HG02678 (cell line): ENCODE measurements around the gene CSKMT.
"Not testable (repeated sequence)": the region's sequence is repeated elsewhere in the genome, so short reads cannot be mapped to it uniquely, and the experiment has no call there.

Experiments used
- ATAC-seq: cut with Tn5 transposase; IDR thresholded peaks from one replicate; pipeline ENCODE4 v1.9.1; 2021; ENCODE audit warnings: mild to moderate bottlenecking, moderate library complexity; ENCODE audit not compliant: unreplicated experiment

CSKMT gene, protein sequence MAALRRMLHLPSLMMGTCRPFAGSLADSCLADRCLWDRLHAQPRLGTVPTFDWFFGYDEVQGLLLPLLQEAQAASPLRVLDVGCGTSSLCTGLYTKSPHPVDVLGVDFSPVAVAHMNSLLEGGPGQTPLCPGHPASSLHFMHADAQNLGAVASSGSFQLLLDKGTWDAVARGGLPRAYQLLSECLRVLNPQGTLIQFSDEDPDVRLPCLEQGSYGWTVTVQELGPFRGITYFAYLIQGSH

DNA sequence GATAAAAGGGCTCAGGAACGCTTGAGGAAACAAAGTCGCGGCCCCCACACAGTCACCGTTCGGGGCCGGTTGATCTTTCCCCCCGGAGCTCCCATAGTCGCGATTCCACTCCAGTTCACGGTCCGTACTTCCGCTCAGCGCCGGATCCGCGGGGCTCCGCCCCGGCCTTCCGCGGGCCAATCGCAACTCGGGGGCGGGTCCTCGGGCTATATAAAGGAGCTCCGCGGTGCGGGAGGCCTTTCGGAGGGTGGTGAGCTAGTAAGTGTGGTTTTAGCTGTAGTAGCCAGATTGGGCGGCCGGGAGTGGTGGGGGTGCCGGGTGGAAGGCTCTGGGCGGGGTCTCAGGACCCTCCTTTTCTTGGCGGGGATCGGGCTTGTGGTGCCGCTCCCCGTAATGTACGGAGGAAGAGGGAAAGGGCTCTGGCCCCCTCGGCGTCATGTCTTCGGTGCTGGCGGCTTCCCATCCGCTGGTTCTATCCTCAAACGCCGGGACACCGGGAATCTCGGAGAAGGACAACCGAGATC is at the start of gene CSKMT, which contains the start of gene C11orf98:
Gene CSKMT (plus strand): TSS at position 238 of the 524 bp plus-strand sequence. CDS start 568 bp downstream, outside the sequence.
Gene C11orf98 (minus strand): TSS at position 136 of the 524 bp plus-strand sequence. CDS start 41 bp downstream, at position 95.
- peak; percentile 89 for ATAC-seq

DNA sequence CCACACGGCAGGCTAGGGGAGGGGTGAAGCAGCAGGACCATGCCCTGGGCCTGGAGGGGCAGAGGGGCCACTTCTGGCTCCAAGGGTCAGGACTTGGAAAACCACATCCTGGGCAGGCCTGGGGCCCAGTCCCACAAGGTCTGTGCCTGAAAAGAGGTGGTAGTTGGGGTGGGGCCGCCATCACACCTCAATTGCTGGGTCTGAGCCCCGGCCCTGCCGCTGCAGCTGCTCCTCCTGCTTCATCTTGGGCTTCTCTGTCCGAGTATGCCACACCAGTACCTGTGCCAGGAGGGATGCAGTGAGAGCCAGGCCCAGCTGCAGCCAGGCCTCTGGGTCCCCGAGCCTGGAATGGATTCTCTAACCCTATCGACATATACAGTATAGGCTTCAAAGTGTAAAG is 49.6 kb upstream of the CSKMT start:
- ATAC-seq, result no peak

DNA sequence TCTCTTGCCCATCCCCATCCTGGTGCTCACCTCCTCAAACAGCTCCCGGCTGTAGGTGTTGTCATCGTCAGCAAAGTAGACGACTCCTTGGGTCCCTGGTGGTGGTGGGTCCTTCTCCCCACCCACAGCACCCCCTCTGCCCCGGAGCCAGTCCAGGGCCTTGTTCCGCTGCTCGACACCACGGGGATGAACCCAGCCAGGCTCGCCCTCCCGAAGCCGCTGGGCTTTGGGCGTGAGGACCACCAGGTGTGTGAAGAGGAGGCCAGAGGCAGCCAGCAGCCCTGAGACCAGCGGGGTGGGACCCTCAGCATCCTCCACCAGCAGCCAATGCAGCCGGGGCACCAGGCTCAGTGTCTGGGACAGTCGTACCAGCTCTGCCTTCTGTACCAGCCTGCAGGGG is 48.2 kb upstream of the CSKMT start:
- not testable (repeated sequence) for ATAC-seq

DNA sequence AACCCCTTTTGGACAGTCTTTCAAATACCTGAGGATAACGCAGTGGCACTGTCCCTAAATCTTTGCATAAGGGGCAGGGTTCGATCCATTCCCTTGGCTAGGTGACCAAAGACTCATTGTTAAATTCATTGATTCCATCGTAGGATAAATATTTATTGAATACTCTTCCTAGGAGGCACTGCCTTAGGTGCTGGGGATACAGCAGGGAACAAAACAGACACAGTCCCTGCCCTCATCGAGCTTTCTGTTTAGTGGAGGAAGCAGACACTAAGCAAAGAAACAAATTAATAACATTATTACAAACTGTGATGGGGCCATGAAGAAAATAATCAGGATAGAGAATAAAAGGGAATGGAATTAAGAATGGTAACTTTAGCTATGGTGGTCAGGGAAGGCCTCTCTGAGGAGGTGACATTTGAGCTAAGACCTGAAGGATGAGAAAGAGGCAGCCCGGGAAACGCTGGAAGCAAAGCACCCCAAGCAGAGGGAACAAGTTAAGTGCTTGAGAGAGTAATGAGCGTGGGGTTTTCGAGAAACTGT is 44.0 kb upstream of the CSKMT start:
- no peak for ATAC-seq

DNA sequence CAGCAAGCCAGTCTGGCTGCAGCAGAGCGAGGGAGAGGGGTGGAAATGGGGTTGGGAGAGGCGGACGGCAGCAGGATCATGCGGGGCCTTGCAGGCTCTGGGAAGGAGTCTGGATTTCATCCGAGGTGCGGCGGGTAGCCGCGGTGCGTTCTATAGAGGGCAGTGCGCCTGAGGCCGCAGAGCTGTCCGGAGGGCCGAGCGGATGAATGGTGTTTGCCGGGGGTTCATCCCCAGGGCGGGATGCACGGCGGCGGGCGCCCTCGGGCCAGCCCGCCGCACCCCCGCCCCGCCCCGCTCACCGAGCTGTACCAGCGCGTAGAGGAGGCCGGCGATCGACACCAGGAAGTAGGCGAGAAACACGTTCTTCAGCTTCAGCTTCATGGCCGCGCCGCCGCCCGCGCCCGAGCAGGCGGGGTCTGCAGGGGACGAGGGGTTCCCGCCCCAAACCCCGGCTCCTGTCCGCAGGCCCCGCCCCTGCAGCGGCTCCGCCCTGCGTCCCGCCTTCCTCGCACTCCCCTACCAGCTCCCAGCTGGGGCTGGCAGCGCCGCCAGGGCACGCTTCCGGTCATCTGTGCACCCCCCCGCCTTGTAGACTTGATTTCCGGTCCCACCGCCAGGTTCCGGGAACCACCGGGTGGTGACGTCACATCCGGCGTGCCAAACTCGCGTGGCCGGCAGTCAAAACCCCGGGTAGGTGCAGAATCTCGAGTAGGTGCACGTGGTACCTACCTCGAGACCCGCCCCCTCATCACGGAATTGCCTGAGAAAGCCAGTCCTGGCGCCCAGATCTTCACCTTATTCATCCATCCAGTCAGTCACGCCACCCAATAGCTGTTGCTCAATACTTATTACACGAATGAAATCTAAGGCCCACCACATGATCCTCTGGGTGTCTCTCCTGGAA is 43.3 kb upstream of the CSKMT start, which contains the start of gene B3GAT3:
Gene B3GAT3 (minus strand): TSS at position 420 of the 904 bp plus-strand sequence. CDS start 39 bp downstream, at position 381.
- ATAC-seq, result peak; percentile 96

DNA sequence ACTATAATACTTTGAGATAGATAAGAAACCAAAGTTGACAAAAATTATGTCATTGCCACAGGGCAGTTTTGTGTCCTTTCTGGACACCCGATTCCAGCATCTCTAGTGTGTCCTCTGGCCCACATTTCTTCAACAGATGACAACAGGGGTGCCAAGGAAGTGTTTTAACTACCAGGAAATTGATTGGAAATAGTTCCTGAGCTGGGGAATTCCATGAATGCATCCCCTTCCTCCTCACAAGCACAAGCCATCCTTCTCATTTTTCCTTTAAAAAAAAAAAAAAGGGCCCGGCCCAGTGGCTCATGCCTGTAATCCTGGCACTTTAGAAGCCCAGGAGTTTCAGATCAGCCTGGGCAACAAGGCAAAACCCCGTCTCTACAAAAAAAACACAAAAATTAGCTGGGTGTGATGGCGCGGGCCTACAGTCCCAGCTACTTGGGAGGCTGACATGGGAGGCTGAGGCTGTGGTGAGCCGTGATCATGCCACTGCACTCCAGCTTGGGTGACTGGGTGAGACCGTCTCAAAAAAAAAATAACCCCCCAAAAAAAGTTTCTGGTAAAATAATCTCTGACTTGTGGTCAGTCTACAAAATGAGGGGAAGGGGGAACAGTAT is 42.5 kb upstream of the CSKMT start:
- no peak for ATAC-seq

DNA sequence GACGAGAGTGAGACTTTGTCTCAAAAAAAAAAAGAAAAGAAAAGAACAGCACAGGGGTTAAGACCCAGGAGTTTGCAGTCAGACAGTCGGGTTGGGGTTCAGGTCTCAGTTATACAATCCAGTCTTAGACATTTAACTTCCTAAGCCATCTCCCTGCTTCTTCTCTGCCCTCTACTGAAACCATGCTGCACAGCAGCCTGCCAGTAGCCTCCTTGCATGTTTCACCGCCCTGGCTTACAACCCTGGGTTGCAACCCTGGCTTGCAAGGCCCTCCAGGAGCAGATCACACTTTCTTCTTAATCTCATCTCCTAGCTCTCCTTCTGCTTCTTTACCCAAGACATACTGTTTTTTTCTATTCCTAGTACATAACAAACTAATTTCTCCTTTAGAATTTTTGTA is 37.4 kb upstream of the CSKMT start:
- ATAC-seq, result no peak

DNA sequence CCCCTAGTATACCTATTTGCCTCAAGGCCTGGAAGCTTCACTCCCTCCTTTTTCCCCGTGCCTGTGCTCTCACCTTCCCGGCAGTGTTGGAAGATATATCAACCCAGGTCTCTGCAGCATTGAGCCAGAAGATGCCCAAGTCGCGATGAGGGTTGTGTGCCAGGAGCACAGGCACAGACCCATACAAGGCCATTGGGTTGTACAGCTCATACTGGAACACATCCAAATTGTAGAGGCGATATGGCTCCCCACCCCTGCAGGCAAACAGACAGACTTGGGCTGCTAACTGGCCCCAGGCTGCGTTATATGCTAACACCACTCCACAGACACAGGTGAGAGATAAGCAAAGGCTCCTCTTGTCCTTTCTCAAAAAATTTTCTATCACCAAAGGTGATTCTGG is 32.6 kb upstream of the CSKMT start:
- no peak for ATAC-seq

DNA sequence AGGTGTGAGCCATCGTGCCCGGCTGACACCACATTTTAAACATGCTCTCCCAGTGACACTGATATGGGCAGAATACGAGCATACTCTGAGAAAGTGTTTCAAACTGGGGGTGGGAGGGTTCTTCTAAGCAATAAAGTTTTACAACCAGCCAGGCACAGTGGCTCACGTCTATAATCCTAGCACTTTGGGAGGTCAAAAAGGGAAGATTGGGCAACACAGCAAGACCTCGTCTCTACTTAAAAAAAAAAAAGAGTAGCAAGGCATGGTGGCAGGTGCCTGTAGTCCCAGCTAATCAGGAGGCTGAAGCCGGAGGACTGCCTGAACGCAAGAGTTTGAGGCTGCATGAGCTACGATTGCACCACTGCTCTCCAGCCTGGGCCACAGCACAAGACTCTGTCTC is 20.9 kb upstream of the CSKMT start:
- ATAC-seq, result no peak

DNA sequence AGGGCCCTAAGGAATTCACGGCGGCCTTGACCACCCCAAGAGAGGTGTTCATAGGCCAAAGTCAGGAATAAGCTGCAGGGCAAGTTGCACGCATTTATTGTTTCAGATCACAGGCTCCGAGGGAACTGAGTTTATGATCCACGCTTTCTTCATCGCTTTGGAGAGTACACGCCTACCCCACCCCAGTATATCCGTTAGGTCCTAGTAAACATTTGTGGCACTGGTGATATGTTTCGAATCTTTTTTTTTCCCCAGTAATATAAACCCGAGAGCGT is 19.5 kb upstream of the CSKMT start:
- no peak for ATAC-seq

DNA sequence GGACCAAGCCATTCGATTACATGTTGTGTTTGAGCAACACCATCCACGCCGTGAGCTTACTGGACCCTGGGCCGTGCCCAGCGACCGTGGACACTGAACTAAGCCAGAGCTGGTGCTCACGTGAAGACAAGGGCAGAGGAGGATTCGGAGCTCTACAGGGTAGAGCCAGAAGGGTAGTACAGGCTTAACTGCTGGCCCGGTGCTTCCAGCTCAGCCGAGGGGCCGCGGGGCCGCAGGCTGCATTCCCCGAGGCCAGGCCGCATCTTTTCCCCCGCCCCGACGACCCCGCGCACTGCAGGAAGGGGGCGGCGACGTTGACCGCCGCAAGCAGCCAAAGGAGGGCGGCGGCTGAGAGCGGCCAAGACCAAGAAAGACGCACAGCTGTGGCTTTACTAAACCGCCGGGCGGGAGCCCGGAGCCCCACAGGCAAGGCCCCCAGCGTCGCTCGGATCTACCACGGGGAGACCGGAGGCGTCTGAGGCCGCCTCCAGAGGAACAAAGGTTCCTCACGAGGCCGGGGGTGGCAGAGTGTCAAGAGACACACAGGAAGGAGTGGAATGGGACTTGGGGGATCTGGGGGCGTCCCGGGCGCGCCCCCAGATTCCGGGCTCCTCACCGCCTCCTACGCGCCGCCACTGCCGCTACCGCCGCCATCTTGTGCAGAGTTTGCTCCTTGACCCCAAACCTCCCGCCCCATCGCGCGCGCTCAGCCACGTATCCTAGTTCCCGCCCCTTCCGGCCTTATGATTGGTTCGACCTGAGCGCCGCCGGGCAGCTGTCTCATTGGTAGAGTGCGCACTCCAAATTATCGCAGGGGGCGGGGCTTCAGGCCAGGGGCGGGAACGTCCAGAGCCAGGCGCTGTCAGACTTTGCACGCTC is 18.9 kb upstream of the CSKMT start, which contains the start of gene GANAB:
Gene GANAB (minus strand): TSS at position 668 of the 879 bp plus-strand sequence. CDS start 14 bp downstream, at position 654.
- ATAC-seq, result peak; percentile 96

DNA sequence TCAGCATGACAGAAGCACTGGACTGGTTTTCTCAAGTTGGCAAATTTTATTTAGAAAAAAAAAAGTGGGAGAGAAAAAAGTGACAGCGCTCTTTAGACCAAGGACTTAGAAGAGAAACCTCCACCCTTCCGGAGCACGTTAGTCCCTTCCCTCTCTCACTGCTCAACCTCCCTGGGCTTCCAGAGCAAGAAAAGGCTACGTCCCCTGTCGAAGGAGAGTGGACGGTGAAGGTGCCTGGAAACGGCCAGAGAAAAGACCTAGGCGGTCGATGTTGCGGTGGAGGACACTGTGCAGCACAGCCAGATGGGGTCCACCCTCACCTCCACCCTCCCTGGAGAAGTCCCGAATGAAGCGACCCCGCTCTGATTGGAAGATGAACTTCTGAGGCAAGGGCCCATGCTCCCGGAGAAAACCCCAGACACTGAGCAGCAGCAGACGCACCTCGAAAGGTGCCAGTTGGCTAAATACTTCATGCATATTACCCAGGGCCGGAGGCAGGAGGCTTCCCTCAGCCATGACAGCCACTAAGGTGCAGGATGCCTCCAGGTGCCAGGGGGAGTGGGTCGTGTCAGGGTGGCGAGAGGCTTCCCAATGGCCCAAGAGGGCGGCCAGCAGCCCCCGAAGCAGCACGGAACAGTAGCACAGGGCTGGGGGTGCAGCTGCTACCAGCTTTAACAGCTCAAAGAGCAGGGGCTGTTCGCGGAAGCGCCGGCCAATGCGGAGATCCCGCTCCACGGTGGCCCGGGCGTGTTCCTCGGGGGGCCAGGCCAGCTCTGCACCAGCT is 18.1 kb upstream of the CSKMT start:
- ATAC-seq, result no peak

DNA sequence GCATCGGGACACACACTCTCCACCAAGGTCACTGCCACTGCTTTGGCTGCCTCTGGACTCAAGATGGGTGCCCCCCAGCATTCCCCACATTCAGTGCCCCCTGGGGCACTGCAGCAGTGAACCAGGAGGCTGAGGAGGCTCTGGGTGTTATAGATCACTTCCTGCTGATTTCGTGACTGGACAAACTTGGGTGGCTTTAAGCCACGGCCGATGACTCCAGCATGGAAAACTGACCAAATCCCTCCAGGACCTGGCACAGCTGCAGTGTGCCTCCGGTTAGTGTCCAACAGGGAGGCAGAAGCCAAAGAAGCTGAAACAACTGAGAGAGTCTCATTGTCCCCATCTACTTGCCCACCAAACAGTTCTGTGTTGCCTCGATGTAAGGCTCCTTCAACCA is 17.5 kb upstream of the CSKMT start:
- ATAC-seq, result no peak

DNA sequence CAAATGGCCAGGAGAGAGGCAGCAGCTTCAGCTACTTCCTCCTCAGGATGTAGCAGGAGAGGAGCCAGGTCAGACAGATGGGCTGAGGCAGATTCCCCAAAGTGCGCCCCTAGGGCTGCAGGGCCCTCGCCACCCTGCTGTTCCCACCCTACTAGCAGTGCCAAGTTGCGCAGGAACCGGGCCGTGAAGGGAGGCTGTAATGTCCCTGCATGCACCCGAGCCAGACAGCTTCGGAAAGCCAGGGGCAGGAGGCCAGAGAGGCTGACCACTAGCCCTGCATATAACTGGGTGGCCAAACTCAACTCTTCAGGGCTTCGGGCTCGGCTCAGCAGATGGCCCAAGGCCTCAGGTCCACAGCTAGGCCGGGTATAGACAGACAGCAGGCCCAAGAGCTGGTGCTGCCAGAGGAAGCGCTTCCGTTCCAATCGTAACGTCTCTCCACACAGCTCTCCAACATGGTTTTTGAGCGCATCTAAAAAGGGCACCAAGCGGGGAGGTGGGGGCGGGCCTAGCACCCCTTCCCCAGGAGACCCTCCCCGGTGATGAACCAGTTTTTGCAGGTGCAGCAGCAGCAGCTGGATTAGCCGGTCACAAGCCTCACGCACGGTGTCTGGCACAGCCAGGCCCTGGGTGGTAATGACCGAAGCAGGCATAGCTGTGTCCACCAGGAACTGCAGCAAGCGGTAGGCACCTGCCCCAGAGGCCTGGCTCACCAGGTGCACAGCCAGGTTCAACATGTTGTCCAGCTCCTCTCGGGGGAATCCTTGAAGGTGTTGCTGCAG is 16.7 kb upstream of the CSKMT start:
- no peak for ATAC-seq

DNA sequence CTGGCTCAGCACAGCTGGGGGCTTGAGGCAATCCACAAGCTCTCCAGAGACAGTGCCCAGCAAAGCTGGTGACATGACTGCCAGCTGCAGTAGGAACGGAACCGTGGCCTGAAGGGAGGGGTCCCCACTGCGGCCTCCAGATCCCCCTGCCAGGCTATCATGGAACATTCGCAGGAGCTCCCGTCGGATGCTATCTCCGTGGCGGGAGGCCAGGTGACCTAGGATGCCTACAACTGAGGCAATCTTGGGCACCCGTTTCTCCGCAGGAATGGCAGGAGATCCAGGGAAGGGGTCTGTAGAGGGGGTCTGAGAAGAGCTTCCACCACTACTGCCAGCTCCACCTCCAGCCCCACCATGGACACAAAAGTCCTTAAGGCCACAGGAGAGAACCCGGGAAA is 16.1 kb upstream of the CSKMT start:
- no peak for ATAC-seq

DNA sequence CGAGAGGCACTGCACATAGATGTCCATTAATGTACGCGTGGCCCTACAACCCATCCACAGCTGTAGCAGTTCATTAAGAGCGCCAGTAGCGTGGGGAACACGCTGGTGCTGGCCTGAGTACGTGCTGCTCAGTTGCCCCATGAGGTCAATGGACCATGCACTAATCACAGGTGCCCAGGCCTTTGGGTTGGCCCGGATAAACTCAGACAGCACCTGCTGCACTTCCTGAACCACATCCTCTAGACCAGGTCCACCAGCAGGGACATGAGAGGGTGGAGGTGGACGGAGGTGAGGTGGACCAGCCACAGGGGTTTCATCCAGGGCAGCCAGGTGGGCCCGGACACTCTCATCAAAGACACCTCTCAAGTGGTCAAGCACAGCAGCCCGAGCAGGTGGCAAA is 15.6 kb upstream of the CSKMT start:
- no peak for ATAC-seq

DNA sequence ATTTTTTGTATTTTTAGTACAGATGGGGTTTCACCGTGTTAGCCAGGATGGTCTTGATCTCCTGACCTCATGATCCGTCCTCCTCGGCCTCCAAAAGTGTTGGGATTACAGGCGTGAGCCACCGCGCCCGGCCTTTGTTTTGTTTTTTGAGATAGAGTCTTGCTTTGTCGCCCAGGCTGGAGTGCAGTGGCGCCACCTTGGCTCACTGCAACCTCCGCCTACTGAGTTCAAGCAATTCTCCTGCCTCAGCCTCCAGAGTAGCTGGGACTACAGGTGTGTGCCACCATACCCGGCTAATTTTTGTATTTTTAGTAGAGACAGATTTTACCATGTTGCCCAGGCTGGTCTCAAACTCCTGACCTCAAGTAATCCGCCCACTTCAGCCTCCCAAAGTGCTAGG is 14.8 kb upstream of the CSKMT start:
- not testable (repeated sequence) for ATAC-seq

DNA sequence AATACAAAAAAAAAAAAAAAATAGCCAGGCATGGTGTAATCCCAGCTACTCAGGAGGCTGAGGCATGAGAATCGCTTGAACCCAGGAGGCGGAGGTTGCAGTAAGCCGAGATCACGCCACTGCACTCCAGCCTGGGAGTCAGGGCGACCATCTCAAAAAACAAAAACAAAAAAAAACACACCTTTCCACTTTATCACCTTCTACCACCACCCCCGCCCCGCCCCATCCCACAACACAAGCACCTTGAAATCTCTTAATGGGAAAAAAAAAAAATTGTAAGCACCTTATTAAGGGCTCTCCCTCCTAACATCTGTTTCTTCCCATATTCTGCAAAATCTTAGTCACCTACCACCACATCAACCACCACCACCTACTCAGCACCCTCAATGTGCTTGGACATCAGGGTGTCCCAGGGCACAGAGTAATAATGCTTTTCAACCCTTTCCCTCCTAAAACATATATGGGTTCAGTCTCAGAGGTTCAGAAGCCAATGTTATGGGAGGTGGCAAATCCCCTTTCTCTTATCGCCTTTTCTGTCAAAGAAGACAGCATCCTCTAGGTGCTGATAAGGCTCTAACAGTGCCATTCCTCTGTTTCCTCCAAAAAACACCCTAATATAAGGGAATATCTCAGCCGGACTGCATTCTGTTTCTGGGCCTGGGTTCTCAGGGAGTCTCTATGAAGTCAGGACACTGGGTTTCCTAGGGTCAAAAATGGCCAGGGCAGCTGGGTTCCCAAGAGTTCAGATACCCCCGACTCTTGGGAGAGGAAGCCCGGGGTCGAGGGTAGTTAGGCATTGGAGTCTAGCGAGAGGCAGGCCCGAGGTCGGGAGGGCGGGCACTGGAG is 12.7 kb upstream of the CSKMT start:
- peak; percentile 6 for ATAC-seq
